Sigmoid colon (tissue), 7 donors: ENCODE data around the gene CACNB3. TPM values are rescaled to one million over a fixed set of nuclear protein-coding genes. Genes with fewer than 3 reads are reported as not detected.

ENCODE experiments used
- DNase-seq: peaks from one replicate; pipeline ENCODE4 v3.0.0-alpha.2; 2019
- H3K27ac ChIP-seq, 4 donors: fragments of 200-600 bp; sonication (generic); one replicate each; pipeline ENCODE4 v1.5.1; 2016 to 2019; ENCODE audit warnings: mild to moderate bottlenecking in 1 of 4
- H3K27me3 ChIP-seq, 3 donors: fragments of 200-600 bp; sonication (generic); one replicate each; pipeline ENCODE4 v1.5.1; 2019; ENCODE audit warnings: mild to moderate bottlenecking in 1 of 3
- H3K36me3 ChIP-seq, 4 donors: fragments of 200-600 bp; sonication (generic); one replicate each; pipeline ENCODE4 v1.5.1; 2016 to 2019
- H3K4me1 ChIP-seq, 4 donors: fragments of 200-600 bp; sonication (generic); one replicate each; pipeline ENCODE4 v1.5.1; 2017 to 2019
- H3K4me3 ChIP-seq, 4 donors: fragments of 200-600 bp; sonication (generic); one replicate each; pipeline ENCODE4 v1.5.1; 2017 to 2019; ENCODE audit warnings: mild to moderate bottlenecking in 2 of 4, moderate library complexity in 1 of 4
- H3K9me3 ChIP-seq, 4 donors: fragments of 200-600 bp in 3 of 4; sonication (generic) in 3 of 4; one replicate each; pipeline versions ENCODE4 v1.5.1 to v1.6.1; 2013 to 2019
- EP300 ChIP-seq, 4 donors: sonication (generic); formaldehyde crosslinking; IDR thresholded peaks; one replicate each; pipeline ENCODE4 v1.6.1; 2017; ENCODE audit warnings: antibody characterized with exemption in 4 of 4
- POLR2A ChIP-seq, 2 donors: fragments of 450-650 bp; IDR thresholded peaks; one replicate each; pipeline ENCODE4 v1.6.1; 2016; ENCODE audit warnings: antibody characterized with exemption in 2 of 2, mild to moderate bottlenecking in 2 of 2, moderate library complexity in 2 of 2
- POLR2AphosphoS5 ChIP-seq, 4 donors: sonication (generic); formaldehyde crosslinking; IDR thresholded peaks; one replicate each; pipeline ENCODE4 v1.6.1; 2017; ENCODE audit warnings: antibody characterized with exemption in 4 of 4
- WGBS, 2 donors: extraction: QIAGEN DNeasy Blood & Tissue Kit; methylation state at CpG; one replicate each; pipeline ENCODE4 v1.1.7; 2013; 5-methylcytosine and 5-hydroxymethylcytosine counted together
- intact Hi-C: fragments of 100-400 bp; cut with DNase I; formaldehyde crosslinking; loops from one replicate; pipeline ENCODE4 v1.15.1; 2023
- polyA plus RNA-seq, 3 donors: library from polyadenylated mRNA; stranded (reverse); fragments of 200-250 nt; gene quantifications; one replicate each; pipeline ENCODE4 v1.2.3, GENCODE V29; 2013
- total RNA-seq, 4 donors: library from RNA; depleted of rRNA; stranded (reverse); fragments of >200 nt; gene quantifications; one replicate each; pipeline ENCODE4 v1.1.0, GENCODE V29; 2016
- TF ChIP-seq, protein P1 (sequence below), 4 experiments: fragments of 450-650 bp in 3 of 4; fragments of 200-600 bp in 1 of 4; IDR thresholded peaks; one replicate each; pipeline ENCODE4 v1.5.1; 2016 to 2019; ENCODE audit warnings: antibody characterized with exemption in 4 of 4, mild to moderate bottlenecking in 3 of 4, moderate library complexity in 2 of 4
- donor health status: healthy with polysubstance abuse.
- donor health status: Bipolar disorder and iron deficiency.
- donor health status: healthy.

CACNB3 gene
- total and polyA plus RNA-seq, 7 donors, result 10.7 to 32.1 (median 21.0) TPM

DNA sequence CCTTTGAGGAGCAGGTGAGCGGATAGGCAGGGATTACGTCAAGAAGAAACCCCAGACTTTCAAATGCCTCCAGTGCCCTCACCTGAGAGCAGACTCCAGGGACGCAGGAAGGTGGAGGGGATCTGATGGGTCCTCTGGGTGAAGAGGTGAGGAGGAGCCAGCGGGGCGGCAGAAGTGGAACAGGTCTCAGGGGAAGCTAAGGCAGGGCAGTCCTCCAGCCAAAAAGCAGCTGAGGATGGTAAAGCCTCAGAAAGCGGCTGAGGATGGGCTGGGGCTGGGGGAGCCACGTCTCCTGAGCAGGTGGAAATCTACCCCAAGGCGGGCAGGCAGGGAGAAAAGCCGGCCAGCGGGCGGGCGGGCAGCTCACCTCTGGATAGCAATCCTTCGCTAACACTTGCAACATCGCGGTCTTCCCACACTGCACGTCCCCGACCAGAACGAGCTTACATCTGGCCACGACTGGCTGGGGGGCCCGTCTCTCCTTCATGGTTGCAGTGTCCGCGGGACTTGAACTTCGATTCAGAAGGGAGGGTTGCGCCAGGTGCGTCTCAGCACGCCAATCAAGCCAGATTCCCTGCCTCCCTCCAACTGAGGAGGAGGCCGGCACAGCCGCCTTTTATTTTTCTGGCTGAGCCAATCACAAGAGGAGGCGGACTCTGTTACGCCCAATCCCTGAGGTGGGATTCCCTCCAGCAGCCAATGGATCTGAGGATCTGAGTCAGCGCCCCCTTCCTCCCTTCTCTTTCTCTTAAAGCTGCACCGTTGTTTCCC lies 47.2 kb downstream of the CACNB3 start, which contains the start of gene RND1:
Gene RND1 (minus strand): TSS at position 590 of the 771 bp plus-strand sequence. CDS start 103 bp downstream, at position 487.
- 3% methylated on average over 32 of the region's 32 CpGs for WGBS, 2 donors
- Histone ChIP-seq H3K4me3 (peak within 1 kb of the TSS; percentile 37 to 64 (median 54)), H3K4me1 (peaks cover 0 to 9% (median 6%) of the 10 kb centered on the region in 4 donors), H3K36me3 (no peaks in the 10 kb centered on the region), H3K27ac (peak within 1 kb of the TSS; percentile 4 to 48 (median 28)), H3K27me3 (peaks cover 0 to 32% (median 0%) of the 10 kb centered on the region in 3 donors), H3K9me3 (no peaks in the 10 kb centered on the region)
- intact Hi-C loops, result no loop called here
- peak; percentile 97 for DNase-seq
- TF ChIP-seq POLR2A (IDR thresholded peaks at IDR 0.05) (peak; percentile 90 to 96), POLR2AphosphoS5 (IDR thresholded peaks at IDR 0.05) (peak; percentile 93 to 99 (median 94)), EP300 (IDR thresholded peaks at IDR 0.05) (no peak)
- TF ChIP-seq, protein P1, sequence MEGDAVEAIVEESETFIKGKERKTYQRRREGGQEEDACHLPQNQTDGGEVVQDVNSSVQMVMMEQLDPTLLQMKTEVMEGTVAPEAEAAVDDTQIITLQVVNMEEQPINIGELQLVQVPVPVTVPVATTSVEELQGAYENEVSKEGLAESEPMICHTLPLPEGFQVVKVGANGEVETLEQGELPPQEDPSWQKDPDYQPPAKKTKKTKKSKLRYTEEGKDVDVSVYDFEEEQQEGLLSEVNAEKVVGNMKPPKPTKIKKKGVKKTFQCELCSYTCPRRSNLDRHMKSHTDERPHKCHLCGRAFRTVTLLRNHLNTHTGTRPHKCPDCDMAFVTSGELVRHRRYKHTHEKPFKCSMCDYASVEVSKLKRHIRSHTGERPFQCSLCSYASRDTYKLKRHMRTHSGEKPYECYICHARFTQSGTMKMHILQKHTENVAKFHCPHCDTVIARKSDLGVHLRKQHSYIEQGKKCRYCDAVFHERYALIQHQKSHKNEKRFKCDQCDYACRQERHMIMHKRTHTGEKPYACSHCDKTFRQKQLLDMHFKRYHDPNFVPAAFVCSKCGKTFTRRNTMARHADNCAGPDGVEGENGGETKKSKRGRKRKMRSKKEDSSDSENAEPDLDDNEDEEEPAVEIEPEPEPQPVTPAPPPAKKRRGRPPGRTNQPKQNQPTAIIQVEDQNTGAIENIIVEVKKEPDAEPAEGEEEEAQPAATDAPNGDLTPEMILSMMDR (IDR thresholded peaks at IDR 0.05), result no peak

DNA sequence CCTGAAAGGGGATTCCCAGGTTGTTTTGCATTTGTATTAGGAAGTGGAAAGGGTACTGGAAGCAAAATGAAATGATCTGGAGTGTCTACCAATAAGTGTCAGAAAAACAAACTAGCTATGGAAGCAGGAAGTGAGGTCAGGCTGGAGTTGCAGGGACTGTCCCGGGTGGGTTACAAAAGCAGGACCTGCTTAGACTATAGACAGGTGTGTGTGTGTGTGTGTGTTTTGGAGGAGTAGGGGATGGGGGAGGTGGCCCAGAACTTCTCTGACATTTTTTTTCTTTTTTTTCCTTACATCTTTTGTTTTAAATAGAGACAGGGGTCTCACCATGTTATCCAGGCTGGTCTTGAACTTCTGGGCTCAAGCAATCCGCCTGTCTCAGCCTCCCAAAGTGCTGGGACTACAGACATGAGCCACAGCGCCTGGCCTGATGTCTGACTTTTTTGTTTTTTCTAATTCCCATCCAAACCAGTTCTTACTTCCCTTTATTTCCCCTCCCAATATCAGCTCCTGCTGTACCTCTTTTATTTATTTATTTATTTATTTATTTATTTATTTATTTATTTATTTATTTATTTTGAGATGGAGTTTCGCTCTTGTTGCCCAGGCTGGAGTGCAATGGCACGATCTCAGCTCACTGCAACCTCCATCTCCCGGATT lies 47.9 kb downstream of the CACNB3 start:
- H3K36me3 ChIP-seq, result no peaks in the 10 kb centered on the region
- H3K4me1 ChIP-seq, result peaks cover 0 to 9% (median 6%) of the 10 kb centered on the region in 4 donors
- H3K27ac ChIP-seq, result peak overlapping the region in 3 of 4 donors; percentile 4 to 48 (median 14)
- intact Hi-C loops, result no loop called here
- no peaks in the 10 kb centered on the region for H3K9me3 ChIP-seq
- WGBS, 2 donors, result 78% methylated on average over 6 of the region's 6 CpGs
- TF ChIP-seq, protein P1 (IDR thresholded peaks at IDR 0.05), result no peak
- no peak for TF ChIP-seq EP300 (IDR thresholded peaks at IDR 0.05)
- no peak for TF ChIP-seq POLR2AphosphoS5 (IDR thresholded peaks at IDR 0.05)
- no peak for TF ChIP-seq POLR2A (IDR thresholded peaks at IDR 0.05)
- H3K4me3 ChIP-seq, result peak overlapping the region; percentile 37 to 64 (median 54)
- H3K27me3 ChIP-seq, result peaks cover 0 to 32% (median 0%) of the 10 kb centered on the region in 3 donors
- no peak for DNase-seq

DNA sequence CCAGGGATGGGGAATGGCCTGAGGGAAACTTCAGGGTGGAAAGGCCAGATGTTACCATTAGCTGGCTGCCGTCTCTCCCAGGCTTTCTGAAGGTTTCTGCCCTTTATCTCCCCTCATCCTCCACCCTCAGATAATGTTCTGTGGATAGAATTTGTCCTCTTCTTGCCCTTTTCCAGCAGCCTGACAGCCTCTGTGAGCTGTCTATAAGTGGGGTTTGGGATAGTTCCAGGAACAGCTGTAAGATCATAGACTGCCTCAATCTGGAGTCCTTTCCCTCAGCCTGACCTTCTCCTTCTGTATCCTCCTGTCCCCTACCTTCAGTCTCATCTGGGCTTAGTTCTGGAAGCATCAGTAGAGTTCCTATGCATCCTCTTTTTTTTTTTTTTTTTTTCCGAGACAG lies 50.2 kb downstream of the CACNB3 start:
- intact Hi-C loops, result no loop called here
- H3K4me1 ChIP-seq, result peaks cover 0 to 9% (median 6%) of the 10 kb centered on the region in 4 donors
- no peak overlapping the region for H3K27ac ChIP-seq

DNA sequence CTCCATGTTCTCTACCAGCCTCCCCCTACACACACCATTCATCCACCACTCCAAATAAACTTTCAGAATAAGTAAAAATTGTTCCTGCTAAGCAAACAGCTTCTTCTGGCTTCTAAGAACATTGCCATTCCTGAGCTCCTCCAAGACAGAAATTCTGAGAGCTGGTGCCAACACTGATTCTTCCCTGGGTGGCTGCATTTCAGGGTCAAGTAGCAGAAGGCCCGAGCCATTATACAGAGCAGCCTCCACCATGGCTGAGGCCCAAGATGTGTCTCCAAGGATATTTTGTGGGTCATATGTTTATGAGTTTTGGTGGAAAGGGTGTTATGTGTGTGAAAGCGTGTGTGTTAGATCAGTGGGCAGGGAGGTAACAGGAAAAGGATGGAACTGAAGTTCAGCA lies 50.9 kb downstream of the CACNB3 start:
- H3K9me3 ChIP-seq, result no peaks in the 10 kb centered on the region
- H3K27me3 ChIP-seq, result peaks cover 0 to 9% (median 0%) of the 10 kb centered on the region in 3 donors
- no peak overlapping the region for H3K27ac ChIP-seq
- intact Hi-C loops, result no loop called here
- 83 to 90% methylated on average over 2 of the region's 2 CpGs for WGBS, 2 donors
- DNase-seq, result no peak
- H3K4me3 ChIP-seq, result no peak overlapping the region
- TF ChIP-seq, protein P1 (IDR thresholded peaks at IDR 0.05), result no peak
- TF ChIP-seq POLR2A (IDR thresholded peaks at IDR 0.05) (no peak), POLR2AphosphoS5 (IDR thresholded peaks at IDR 0.05) (no peak), EP300 (IDR thresholded peaks at IDR 0.05) (no peak)
- no peaks in the 10 kb centered on the region for H3K36me3 ChIP-seq
- peaks cover 0 to 9% (median 6%) of the 10 kb centered on the region in 4 donors for H3K4me1 ChIP-seq

More for the DNA sequence above, 50.2 kb downstream of the CACNB3 start:
- no peak for DNase-seq
- no peaks in the 10 kb centered on the region for H3K9me3 ChIP-seq
- TF ChIP-seq POLR2A (IDR thresholded peaks at IDR 0.05) (no peak), EP300 (IDR thresholded peaks at IDR 0.05) (no peak), POLR2AphosphoS5 (IDR thresholded peaks at IDR 0.05) (no peak)
- TF ChIP-seq, protein P1 (IDR thresholded peaks at IDR 0.05), result no peak
- H3K36me3 ChIP-seq, result no peaks in the 10 kb centered on the region
- 79 to 89% methylated on average over 2 of the region's 2 CpGs for WGBS, 2 donors
- peaks cover 0 to 17% (median 0%) of the 10 kb centered on the region in 3 donors for H3K27me3 ChIP-seq
- H3K4me3 ChIP-seq, result no peak overlapping the region
